Stomach (tissue), 9 donors: ENCODE data around the gene ZFR2. TPM values are rescaled to one million over a fixed set of nuclear protein-coding genes. Genes with fewer than 3 reads are reported as not detected.

ENCODE experiments used
- DNase-seq, 2 donors: peaks; one replicate each; pipeline versions ENCODE4 v3.0.0 to v3.0.0-alpha.2; 2013 to 2019
- H3K27ac ChIP-seq, 5 donors: fragments of 200-600 bp in 4 of 5; sonication (generic) in 4 of 5; one replicate each; pipeline ENCODE4 v1.5.1; 2013 to 2019; ENCODE audit warnings: mild to moderate bottlenecking in 1 of 5, moderate library complexity in 1 of 5
- H3K27me3 ChIP-seq, 3 donors: fragments of 200-600 bp; sonication (generic); one replicate each; pipeline ENCODE4 v1.5.1; 2017 to 2019; ENCODE audit warnings: mixed run types in 1 of 3
- H3K36me3 ChIP-seq, 4 donors: fragments of 200-600 bp; sonication (generic); 1 replicate in 3 of 4; 2 replicates in 1 of 4; pipeline ENCODE4 v1.5.1; 2016 to 2019
- H3K4me1 ChIP-seq, 4 donors: fragments of 200-600 bp; sonication (generic); one replicate each; pipeline ENCODE4 v1.5.1; 2016 to 2019
- H3K4me3 ChIP-seq, 4 donors: fragments of 200-600 bp; sonication (generic) in 3 of 4; one replicate each; pipeline ENCODE4 v1.5.1; 2016 to 2019; ENCODE audit warnings: mild to moderate bottlenecking in 1 of 4
- H3K9me3 ChIP-seq, 4 donors: fragments of 200-600 bp; sonication (generic); one replicate each; pipeline ENCODE4 v1.5.1; 2016 to 2019
- CTCF ChIP-seq, 7 experiments: fragments of 450-650 bp in 4 of 7; fragments of 200-600 bp in 3 of 7; sonication (generic) in 3 of 7; IDR thresholded peaks; one replicate each; pipeline ENCODE4 v1.5.1; 2016 to 2019; ENCODE audit warnings: antibody characterized with exemption in 7 of 7, control low read depth in 2 of 7, mild to moderate bottlenecking in 1 of 7
- EP300 ChIP-seq: sonication (generic); formaldehyde crosslinking; IDR thresholded peaks from one replicate; pipeline ENCODE4 v1.6.1; 2017; ENCODE audit warnings: antibody characterized with exemption
- POLR2A ChIP-seq, 4 donors: fragments of 450-650 bp; IDR thresholded peaks; one replicate each; pipeline ENCODE4 v1.6.1; 2016; ENCODE audit warnings: antibody characterized with exemption in 4 of 4, control low read depth in 2 of 4, mild to moderate bottlenecking in 1 of 4, moderate library complexity in 1 of 4
- POLR2AphosphoS5 ChIP-seq, 3 donors: sonication (generic); formaldehyde crosslinking; IDR thresholded peaks; one replicate each; pipeline ENCODE4 v1.6.1; 2016; ENCODE audit warnings: antibody characterized with exemption in 3 of 3
- WGBS, 5 donors: extraction: QIAGEN DNeasy Blood & Tissue Kit in 3 of 5; methylation state at CpG; one replicate each; pipeline versions ENCODE4 v1.1.5 to v1.1.7; 2013 to 2018; 5-methylcytosine and 5-hydroxymethylcytosine counted together
- intact Hi-C: fragments of 100-400 bp; cut with DNase I; formaldehyde crosslinking; loops from one replicate; pipeline ENCODE4 v1.15.1; 2023; ENCODE audit warnings: low total_unique reads
- polyA plus RNA-seq, 3 donors: library from polyadenylated mRNA; stranded (reverse); fragments of 200-250 nt; gene quantifications; one replicate each; pipeline ENCODE4 v1.2.3, GENCODE V29; 2013
- total RNA-seq, 5 donors: library from RNA; depleted of rRNA; stranded (reverse); fragments of >200 nt; gene quantifications; one replicate each; pipeline versions ENCODE4 v1.1.0 to v1.2.3, GENCODE V29; 2014 to 2016
- donor health status: healthy with polysubstance abuse.
- donor health status: Bipolar disorder and iron deficiency.
- donor health status: healthy.

ZFR2 gene
- total and polyA plus RNA-seq, 8 donors = 0.10 to 0.29 TPM; not detected in 6

- Histone ChIP-seq H3K4me1 (no peaks in the 10 kb centered on the region), H3K36me3 (no peaks in the 10 kb centered on the region), H3K9me3 (no peaks in the 10 kb centered on the region), H3K27ac (no peak overlapping the region), H3K4me3 (no peak overlapping the region), H3K27me3 (peaks cover 0 to 54% (median 4%) of the 10 kb centered on the region in 3 donors)
- intact Hi-C loops = no loop called here
- DNase-seq = no peak
- WGBS, 5 donors = 50 to 71% (median 66%) methylated on average over 10 to 19 of the region's 19 CpGs
- TF ChIP-seq POLR2A (IDR thresholded peaks at IDR 0.05) (no peak), POLR2AphosphoS5 (IDR thresholded peaks at IDR 0.05) (no peak), CTCF (IDR thresholded peaks at IDR 0.05) (no peak), EP300 (no peak)
These were observed 37.2 kb downstream of the ZFR2 start for GRCh38 chr19:3831601-3832000.

- H3K4me1 ChIP-seq = peaks cover 0 to 5% (median 0%) of the 10 kb centered on the region in 4 donors
- WGBS, 5 donors = 66 to 73% (median 69%) methylated on average over 30 to 45 of the region's 45 CpGs
- H3K4me3 ChIP-seq = no peak overlapping the region
- TF ChIP-seq CTCF (IDR thresholded peaks at IDR 0.05) (no peak), EP300 (no peak), POLR2AphosphoS5 (IDR thresholded peaks at IDR 0.05) (no peak), POLR2A (IDR thresholded peaks at IDR 0.05) (no peak)
- intact Hi-C loops = no loop called here
- no peak overlapping the region for H3K27ac ChIP-seq
- DNase-seq = no peak
- no peaks in the 10 kb centered on the region for H3K36me3 ChIP-seq
- peaks cover 0 to 56% (median 4%) of the 10 kb centered on the region in 3 donors for H3K27me3 ChIP-seq
- no peaks in the 10 kb centered on the region for H3K9me3 ChIP-seq
These were observed 37.9 kb downstream of the ZFR2 start for GRCh38 chr19:3830621-3831589.

- intact Hi-C loops = no loop called here
- H3K4me3 ChIP-seq = no peak overlapping the region
- H3K36me3 ChIP-seq = no peaks in the 10 kb centered on the region
- WGBS, 5 donors = 93 to 98% (median 95%) methylated on average over 6 to 26 of the region's 26 CpGs
- peaks cover 0 to 50% (median 6%) of the 10 kb centered on the region in 3 donors for H3K27me3 ChIP-seq
- no peaks in the 10 kb centered on the region for H3K9me3 ChIP-seq
- peaks cover 0 to 5% (median 0%) of the 10 kb centered on the region in 4 donors for H3K4me1 ChIP-seq
- DNase-seq = no peak
- no peak overlapping the region for H3K27ac ChIP-seq
- TF ChIP-seq EP300 (no peak), CTCF (IDR thresholded peaks at IDR 0.05) (no peak), POLR2A (IDR thresholded peaks at IDR 0.05) (no peak), POLR2AphosphoS5 (IDR thresholded peaks at IDR 0.05) (no peak)
These were observed 41.5 kb downstream of the ZFR2 start for GRCh38 chr19:3827306-3827705.

GRCh38 chr19:3826163-3826562 lies 42.7 kb downstream of the ZFR2 start:
- intact Hi-C loops = no loop called here
- H3K4me3 ChIP-seq = no peak overlapping the region
- H3K9me3 ChIP-seq = no peaks in the 10 kb centered on the region
- no peaks in the 10 kb centered on the region for H3K36me3 ChIP-seq
- TF ChIP-seq POLR2AphosphoS5 (IDR thresholded peaks at IDR 0.05) (no peak), CTCF (IDR thresholded peaks at IDR 0.05) (no peak), EP300 (no peak), POLR2A (IDR thresholded peaks at IDR 0.05) (no peak)
- H3K4me1 ChIP-seq = peaks cover 0 to 11% (median 6%) of the 10 kb centered on the region in 4 donors
- H3K27me3 ChIP-seq = peaks cover 0 to 42% (median 3%) of the 10 kb centered on the region in 3 donors
- H3K27ac ChIP-seq = no peak overlapping the region
- no peak for DNase-seq
- WGBS, 5 donors = 56 to 71% (median 69%) methylated on average over 12 of the region's 12 CpGs
